ENCODE results near the gene NIPSNAP2. TPM values are rescaled to one million over a fixed set of nuclear protein-coding genes. Genes with fewer than 3 reads are reported as not detected.

The NIPSNAP2 gene
- total RNA-seq, 1 donor from 2014 or later = 52.9 TPM

- DNase-seq = no peak
- no peak for TF ChIP-seq CTCF (IDR thresholded peaks at IDR 0.05)
Measured at GRCh38 chr7:55963584-55964168, 709 bp upstream of the NIPSNAP2 start.

GRCh38 chr7:55965100-55965470 is 700 bp downstream of the NIPSNAP2 start:
- peak overlapping the region; percentile 93 for H3K27ac ChIP-seq
- H3K36me3 ChIP-seq = peaks cover 6% of the 10 kb centered on the region
- H3K27me3 ChIP-seq (ENCODE audit: low read depth) = no peaks in the 10 kb centered on the region
- no peak for DNase-seq
- no peak for ATAC-seq
- TF ChIP-seq CTCF (IDR thresholded peaks at IDR 0.05) = no peak
- intact Hi-C loops (cut with DNase I) = no loop called here
- peaks cover 27% of the 10 kb centered on the region for H3K4me1 ChIP-seq
- H3K9me3 ChIP-seq = no peaks in the 10 kb centered on the region
- H3K4me3 ChIP-seq = peak overlapping the region; percentile 76

More at GRCh38 chr7:55963584-55964168, 709 bp upstream of the NIPSNAP2 start:
- Histone ChIP-seq H3K36me3 (peaks cover 6% of the 10 kb centered on the region), H3K27me3 (ENCODE audit: low read depth) (no peaks in the 10 kb centered on the region), H3K27ac (peak overlapping the region; percentile 93), H3K9me3 (no peaks in the 10 kb centered on the region), H3K4me1 (peaks cover 27% of the 10 kb centered on the region), H3K4me3 (peak overlapping the region; percentile 76)
- intact Hi-C loops (cut with DNase I) = no loop called here
- ATAC-seq = no peak

GRCh38 chr7:55965805-55966421 is 1.5 kb downstream of the NIPSNAP2 start:
- ATAC-seq (peak in 1 of 2 donors; percentile 12), DNase-seq (no peak)
- no peak for TF ChIP-seq CTCF (IDR thresholded peaks at IDR 0.05)
- Histone ChIP-seq H3K36me3 (peaks cover 6% of the 10 kb centered on the region), H3K9me3 (no peaks in the 10 kb centered on the region), H3K27ac (peak overlapping the region; percentile 93), H3K4me3 (peak overlapping the region; percentile 76), H3K27me3 (ENCODE audit: low read depth) (no peaks in the 10 kb centered on the region), H3K4me1 (peaks cover 27% of the 10 kb centered on the region)
- intact Hi-C loops (cut with DNase I) = no loop called here

- DNase-seq = no peak
- no peaks in the 10 kb centered on the region for H3K9me3 ChIP-seq
- H3K27me3 ChIP-seq (ENCODE audit: low read depth) = no peaks in the 10 kb centered on the region
- intact Hi-C loops (cut with DNase I) = no loop called here
- no peak overlapping the region for H3K27ac ChIP-seq
- TF ChIP-seq CTCF (IDR thresholded peaks at IDR 0.05) = no peak
- peaks cover 6% of the 10 kb centered on the region for H3K36me3 ChIP-seq
- H3K4me1 ChIP-seq = peaks cover 27% of the 10 kb centered on the region
- ATAC-seq = no peak
- H3K4me3 ChIP-seq = no peak overlapping the region
Measured at GRCh38 chr7:55966851-55967250, 2.5 kb downstream of the NIPSNAP2 start.

GRCh38 chr7:55969391-55969790 is 5.0 kb downstream of the NIPSNAP2 start:
- Histone ChIP-seq H3K4me3 (no peak overlapping the region), H3K27me3 (ENCODE audit: low read depth) (no peaks in the 10 kb centered on the region), H3K4me1 (peaks cover 20% of the 10 kb centered on the region), H3K9me3 (no peaks in the 10 kb centered on the region), H3K36me3 (peaks cover 6% of the 10 kb centered on the region), H3K27ac (no peak overlapping the region)
- ATAC-seq = no peak
- intact Hi-C loops (cut with DNase I) = no loop called here
- no peak for DNase-seq
- no peak for TF ChIP-seq CTCF (IDR thresholded peaks at IDR 0.05)

Measured in lower lobe of right lung (tissue), 2 donors.